HG03280 (cell line): ENCODE data around the gene KCNQ2.

Experiments
- ATAC-seq: cut with Tn5 transposase; IDR thresholded peaks from one replicate; pipeline ENCODE4 v1.9.1; 2021; ENCODE audit warnings: mild to moderate bottlenecking, moderate library complexity; ENCODE audit not compliant: unreplicated experiment

KCNQ2 gene

GRCh38 chr20:63420359-63421093, 51.9 kb downstream of the KCNQ2 start:
- ATAC-seq, result no peak

DNA sequence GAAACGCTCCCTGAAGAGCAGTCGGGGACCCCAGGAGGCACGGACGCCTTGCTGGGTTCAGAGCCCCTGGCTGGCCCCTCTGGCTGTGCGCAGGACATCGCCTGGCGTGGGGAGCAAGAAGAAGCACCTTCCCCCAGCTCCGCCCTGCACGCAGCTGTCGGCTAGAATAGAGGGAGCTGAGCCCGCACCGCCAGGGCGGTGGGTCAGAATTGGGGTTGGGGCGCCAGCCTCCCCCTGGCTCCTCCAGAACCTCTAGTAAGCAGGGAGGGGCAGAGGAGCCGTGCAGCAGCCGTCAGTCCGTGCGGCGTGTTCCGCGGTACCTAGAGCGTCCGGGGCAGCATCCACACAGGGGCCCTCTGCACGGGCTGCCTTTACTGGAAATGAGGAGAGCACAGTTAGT, 53.2 kb downstream of the KCNQ2 start:
- ATAC-seq, result no peak

DNA sequence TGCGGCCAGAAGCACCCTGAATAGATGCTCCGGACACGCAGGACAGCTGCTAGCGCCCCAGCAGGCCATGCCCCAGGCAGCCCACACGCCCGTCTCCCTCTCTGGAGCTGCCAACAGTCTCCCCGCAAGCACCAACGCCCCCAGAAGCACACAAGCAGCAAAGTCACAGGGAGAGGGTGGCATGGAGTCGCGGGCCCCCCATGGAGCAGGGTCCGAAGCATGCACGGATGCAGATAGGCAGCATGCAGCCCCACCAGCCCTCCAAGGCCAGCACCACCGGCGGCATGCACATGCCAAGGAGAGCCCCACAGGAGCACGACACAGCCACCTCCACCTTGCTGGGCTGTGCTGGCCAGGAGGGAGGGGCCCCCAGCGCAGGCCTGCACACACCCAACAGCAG, 53.8 kb downstream of the KCNQ2 start:
- no peak for ATAC-seq

DNA sequence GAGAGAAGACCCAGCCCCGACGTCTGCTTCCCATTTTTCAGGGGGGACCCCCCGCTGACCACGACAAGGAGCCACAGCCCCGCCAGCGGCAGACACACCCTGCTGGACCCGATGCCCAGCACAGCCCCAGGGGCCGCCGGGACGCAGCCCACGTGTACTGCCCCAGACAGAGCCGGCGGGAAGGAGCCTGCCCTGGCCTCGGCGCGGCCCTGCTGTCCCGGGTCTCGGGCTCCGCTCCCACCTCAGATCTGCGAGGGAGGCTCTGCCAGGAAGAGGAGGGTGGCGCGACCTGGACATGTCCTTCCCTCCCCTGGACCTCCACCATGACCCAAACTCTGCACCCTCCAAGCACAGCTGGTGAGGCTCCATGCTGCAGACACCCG, 54.7 kb downstream of the KCNQ2 start:
- no peak for ATAC-seq

GRCh38 chr20:63417097-63417737, 55.2 kb downstream of the KCNQ2 start:
- no peak for ATAC-seq

DNA sequence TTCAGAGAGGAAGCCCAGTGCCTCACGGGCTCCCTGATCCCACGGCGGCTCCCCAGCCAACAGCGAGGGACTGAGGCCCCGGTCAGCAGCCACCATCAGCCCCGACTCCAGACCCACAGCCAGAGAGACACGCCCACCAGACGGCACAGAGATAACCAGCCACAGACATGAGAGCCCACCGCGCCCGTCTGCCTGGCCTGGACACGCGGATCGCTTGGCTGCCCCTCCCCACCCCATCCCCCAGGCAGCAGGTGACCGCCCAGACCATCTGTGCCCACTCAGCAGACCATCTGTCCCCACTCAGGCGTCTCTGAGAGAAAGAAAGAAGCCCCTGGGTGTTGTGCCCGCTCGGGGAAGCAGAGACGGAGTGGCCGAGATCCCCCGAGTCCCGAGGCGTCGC, 55.8 kb downstream of the KCNQ2 start:
- ATAC-seq, result no peak

- ATAC-seq, result no peak
Observed at GRCh38 chr20:63415647-63416391, 56.6 kb downstream of the KCNQ2 start.

DNA sequence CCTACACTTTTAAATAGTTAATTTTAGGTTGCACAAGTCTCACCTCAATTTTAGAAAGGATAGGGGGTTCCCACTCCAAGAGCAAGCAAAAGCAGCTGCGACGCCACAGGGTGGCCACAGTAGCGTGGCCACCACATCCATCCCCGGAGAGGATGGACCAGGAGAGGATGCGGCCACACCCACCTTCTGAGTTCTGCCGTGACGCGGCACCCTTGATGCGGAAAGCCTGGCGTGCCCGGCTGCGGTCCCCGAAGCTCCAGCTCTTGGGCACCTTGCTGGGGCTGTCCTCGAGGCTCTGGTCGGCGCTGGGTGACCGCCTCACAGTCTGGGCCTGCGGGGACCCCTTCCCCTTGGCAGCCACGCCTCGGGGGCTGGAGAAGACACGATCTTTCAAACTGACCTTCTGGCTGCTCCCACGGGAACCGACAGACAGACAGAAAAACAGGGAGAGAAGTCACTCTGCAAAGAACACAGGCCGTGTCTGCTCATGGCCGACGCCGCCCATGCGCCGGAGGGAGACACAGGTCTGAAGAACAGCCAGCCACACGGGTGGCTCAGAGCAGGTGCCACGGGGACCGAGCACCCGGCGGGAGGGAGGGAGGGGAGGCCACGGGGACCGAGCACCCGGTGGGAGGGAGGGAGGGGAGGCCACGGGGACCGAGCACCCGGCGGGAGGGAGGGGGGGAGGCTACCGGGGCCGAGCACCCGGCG, 57.6 kb downstream of the KCNQ2 start:
- no peak for ATAC-seq

DNA sequence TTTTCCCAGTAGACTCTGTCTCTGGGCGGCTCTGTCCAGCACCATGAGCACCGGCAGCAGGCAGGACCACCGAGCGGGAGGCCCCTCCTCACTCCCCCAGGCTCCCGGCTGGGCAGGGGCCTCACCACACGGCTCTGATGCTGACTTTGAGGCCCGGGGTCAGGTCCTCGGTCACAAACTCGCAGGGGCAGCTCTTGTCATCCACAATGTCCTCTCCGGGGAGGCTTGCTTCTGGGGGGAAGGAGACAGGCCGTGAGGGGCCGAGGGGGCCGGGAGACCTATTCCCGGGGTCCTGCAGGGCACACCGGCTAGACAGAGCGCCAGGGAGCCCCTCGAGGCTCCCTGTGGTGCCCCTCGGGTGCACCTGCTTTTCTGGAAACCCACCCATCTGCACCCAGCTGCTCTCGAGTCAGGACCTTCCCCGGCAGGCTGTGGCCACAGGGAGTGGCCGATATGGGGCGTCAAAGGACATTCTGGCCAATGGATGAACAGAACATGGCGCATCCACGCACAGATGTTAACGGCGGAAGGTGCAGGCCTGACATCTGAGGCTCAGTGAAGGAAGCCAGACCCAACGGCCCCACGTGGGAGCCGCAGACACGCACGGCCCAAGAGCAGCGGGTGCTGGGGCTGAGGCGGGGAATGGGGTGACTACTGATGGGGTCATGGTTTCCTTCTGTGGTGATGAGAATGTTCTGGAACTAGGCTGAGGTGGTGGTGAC, 58.3 kb downstream of the KCNQ2 start:
- no peak for ATAC-seq

- ATAC-seq, result no peak
Observed at GRCh38 chr20:63413323-63413722, 59.1 kb downstream of the KCNQ2 start.

GRCh38 chr20:63412889-63413288, 59.6 kb downstream of the KCNQ2 start:
- ATAC-seq, result no peak

GRCh38 chr20:63411898-63412631, 60.4 kb downstream of the KCNQ2 start:
- no peak for ATAC-seq

- no peak for ATAC-seq
Observed at GRCh38 chr20:63411151-63411897, 61.1 kb downstream of the KCNQ2 start.

DNA sequence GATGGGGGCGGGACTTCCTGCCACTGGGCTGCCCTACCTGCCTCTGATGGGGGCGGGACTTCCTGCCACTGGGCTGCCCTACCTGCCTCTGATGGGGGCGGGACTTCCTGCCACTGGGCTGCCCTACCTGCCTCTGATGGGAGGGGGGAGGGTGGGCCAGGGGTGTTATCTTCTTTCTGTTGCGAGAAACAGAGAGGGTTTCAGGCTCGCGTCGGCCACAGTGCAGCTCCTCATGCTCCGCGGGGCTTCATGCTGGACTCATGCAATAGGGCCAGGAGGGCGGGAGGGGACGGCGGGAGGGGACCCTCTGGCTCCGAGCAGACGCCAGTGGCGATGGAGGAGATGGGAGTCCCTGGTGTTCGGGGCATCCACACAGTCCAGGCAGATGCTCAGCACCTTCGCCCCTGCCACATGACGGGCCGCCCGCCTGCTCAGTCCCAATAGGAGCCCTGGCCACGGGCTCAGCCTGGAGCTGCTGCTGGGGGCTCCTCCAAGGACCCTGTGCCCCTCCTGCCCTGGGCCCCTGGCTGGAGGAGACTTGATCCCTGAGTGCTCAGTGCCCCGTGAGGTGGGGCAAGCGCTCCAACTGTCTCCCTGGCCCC, 62.5 kb downstream of the KCNQ2 start:
- ATAC-seq, result no peak

GRCh38 chr20:63409066-63409833, 63.2 kb downstream of the KCNQ2 start:
- ATAC-seq, result no peak

DNA sequence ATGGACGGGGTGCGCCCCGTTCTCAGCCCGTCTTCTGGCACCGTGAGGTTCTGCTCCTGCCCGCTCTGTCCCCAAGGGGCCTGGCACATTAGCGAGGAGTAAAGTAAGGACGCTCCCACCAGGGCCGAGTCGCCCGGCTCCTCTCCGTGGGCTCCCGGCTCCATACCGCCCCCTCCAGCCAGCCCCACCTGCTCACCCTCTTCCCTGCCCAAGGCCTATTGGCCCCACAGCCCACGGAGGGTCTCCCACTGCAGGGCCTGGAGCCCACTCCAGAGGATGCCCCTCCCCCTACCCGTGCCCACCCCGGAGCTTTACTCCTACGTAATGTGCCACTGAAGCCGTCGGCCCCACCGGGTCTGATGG, 63.8 kb downstream of the KCNQ2 start:
- ATAC-seq, result no peak

- ATAC-seq, result no peak
Observed at GRCh38 chr20:63407928-63408683, 64.3 kb downstream of the KCNQ2 start.
